SK-N-SH (cell line): ENCODE data around the gene SLC22A8. TPM values are rescaled to one million over a fixed set of nuclear protein-coding genes. Genes with fewer than 3 reads are reported as not detected.

Experiments
- CTCF ChIA-PET: fragments of 300-600, 350-600 bp; formaldehyde crosslinking; extraction: SDS; loops from one replicate; lab custom pipeline; 2021; lab: Yijun Ruan, JAX
- POLR2A ChIA-PET: fragments of 350-600 bp; sonication (Branson Sonifier 250); formaldehyde crosslinking; extraction: SDS; loops from one replicate; lab custom pipeline; 2020; ENCODE audit warnings: antibody characterized with exemption, inconsistent platforms; lab: Yijun Ruan, JAX
- DNase-seq: peaks from one replicate; pipeline ENCODE4 v3.0.0; 2012
- H2AFZ ChIP-seq: fragments of 200-600 bp; sonication (generic); 2 replicates; pipeline ENCODE4 v1.8.1; 2016; ENCODE audit warnings: antibody characterized with exemption, mild to moderate bottlenecking, low read depth
- H3F3A ChIP-seq: fragments of 200-600 bp; sonication (generic); replicated peaks from 2 replicates; pipeline ENCODE3; 2016; ENCODE audit warnings: antibody characterized with exemption, mild to moderate bottlenecking; ENCODE audit not compliant: insufficient read depth
- H3K27ac ChIP-seq, 2 experiments: fragments of 200-500 bp in 1 of 2; fragments of 200-600 bp in 1 of 2; sonication (Bioruptor generic) in 1 of 2; sonication (generic), shearing (Covaris generic) in 1 of 2; 2 replicates each; pipeline versions ENCODE4 v1.5.1 to v1.6.1; 2014 to 2016; ENCODE audit warnings: low read depth in 2 of 2, inconsistent platforms in 1 of 2, low read length in 1 of 2, mild to moderate bottlenecking in 1 of 2, mixed read lengths in 1 of 2
- H3K27me3 ChIP-seq: fragments of 200-600 bp; sonication (generic), shearing (Covaris generic); 2 replicates; pipeline ENCODE4 v1.6.1; 2016; ENCODE audit warnings: mixed run types; ENCODE audit not compliant: insufficient read depth
- H3K36me3 ChIP-seq, 2 experiments: fragments of 200-500 bp in 1 of 2; fragments of 200-600 bp in 1 of 2; sonication (Bioruptor generic) in 1 of 2; sonication (generic) in 1 of 2; replicated peaks in 1 of 2; 2 replicates each; pipeline versions ENCODE3 to v1.5.1; 2014 to 2016; ENCODE audit warnings: low read length in 1 of 2, mild to moderate bottlenecking in 1 of 2; ENCODE audit not compliant: insufficient read depth in 2 of 2, control insufficient read depth in 1 of 2
- H3K4me1 ChIP-seq, 2 experiments: fragments of 200-500 bp in 1 of 2; fragments of 200-600 bp in 1 of 2; sonication (Bioruptor generic) in 1 of 2; sonication (generic), shearing (Covaris generic) in 1 of 2; 2 replicates each; pipeline versions ENCODE4 v1.5.1 to v1.6.1; 2014 to 2016; ENCODE audit warnings: low read depth in 1 of 2, low read length in 1 of 2, mixed run types in 1 of 2; ENCODE audit not compliant: insufficient read depth in 2 of 2, control insufficient read depth in 1 of 2
- H3K4me2 ChIP-seq: fragments of 200-600 bp; sonication (generic), shearing (Covaris generic); 2 replicates; pipeline ENCODE4 v1.6.1; 2017; ENCODE audit warnings: mixed run types
- H3K4me3 ChIP-seq, 2 experiments: fragments of 200-500 bp in 1 of 2; fragments of 200-600 bp in 1 of 2; sonication (Bioruptor generic) in 1 of 2; sonication (generic), shearing (Covaris generic) in 1 of 2; 2 replicates each; pipeline versions ENCODE4 v1.5.1 to v1.8.1; 2014 to 2016; ENCODE audit warnings: low read depth in 2 of 2, inconsistent platforms in 1 of 2, low read length in 1 of 2, mild to moderate bottlenecking in 1 of 2, mixed read lengths in 1 of 2, moderate library complexity in 1 of 2
- H3K79me2 ChIP-seq: fragments of 200-600 bp; sonication (generic); 2 replicates; pipeline ENCODE4 v1.8.1; 2017; ENCODE audit warnings: mild to moderate bottlenecking; ENCODE audit not compliant: insufficient read depth
- H3K9ac ChIP-seq: fragments of 200-600 bp; sonication (generic); 2 replicates; pipeline ENCODE4 v1.6.1; 2017; ENCODE audit warnings: mixed run types
- H3K9me2 ChIP-seq: fragments of 200-600 bp; sonication (generic); 2 replicates; pipeline ENCODE4 v1.6.1; 2017; ENCODE audit warnings: mixed run types
- H3K9me3 ChIP-seq: fragments of 200-600 bp; sonication (generic); 2 replicates; pipeline ENCODE4 v1.6.1; 2017; ENCODE audit warnings: mixed run types, mild to moderate bottlenecking, moderate library complexity
- H4K20me1 ChIP-seq: fragments of 200-600 bp; sonication (generic); 2 replicates; pipeline ENCODE4 v1.6.1; 2017; ENCODE audit warnings: mild to moderate bottlenecking, mixed run types; ENCODE audit not compliant: insufficient read depth
- CHD2 ChIP-seq: fragments of 150-350 bp; IDR thresholded peaks from 2 replicates; pipeline ENCODE4 v1.6.1; 2018; ENCODE audit warnings: low read length; ENCODE audit not compliant: partially characterized antibody
- EZH2phosphoT487 ChIP-seq: fragments of 200-600 bp; sonication (generic); IDR thresholded peaks from 2 replicates; pipeline ENCODE4 v1.6.1; 2017; ENCODE audit warnings: low read depth, mixed run types, mild to moderate bottlenecking, antibody characterized with exemption, moderate library complexity, borderline replicate concordance
- FOXJ3 ChIP-seq: sonication (generic); formaldehyde crosslinking; IDR thresholded peaks from 2 replicates; pipeline ENCODE4 v1.5.1; 2020; ENCODE audit warnings: mild to moderate bottlenecking, missing genetic modification reagents
- GATA2 ChIP-seq: sonication (generic); formaldehyde crosslinking; IDR thresholded peaks from 2 replicates; pipeline ENCODE4 v1.5.0; 2020; ENCODE audit warnings: mild to moderate bottlenecking, missing genetic modification reagents
- MEF2A ChIP-seq: IDR thresholded peaks from 2 replicates; pipeline ENCODE4 v1.4.0; 2012; ENCODE audit warnings: low read depth, borderline replicate concordance
- RAD21 ChIP-seq: IDR thresholded peaks from 2 replicates; pipeline ENCODE4 v1.6.1; 2012; ENCODE audit warnings: mild to moderate bottlenecking, low read length
- SIN3A ChIP-seq: IDR thresholded peaks from 2 replicates; pipeline ENCODE4 v1.6.1; 2012; ENCODE audit warnings: low read depth, mild to moderate bottlenecking, low read length, moderate library complexity, borderline replicate concordance
- TEAD4 ChIP-seq: IDR thresholded peaks from 2 replicates; pipeline ENCODE4 v1.4.0; 2012; ENCODE audit warnings: mild to moderate bottlenecking, borderline replicate concordance; ENCODE audit not compliant: insufficient read depth
- YY1 ChIP-seq: IDR thresholded peaks from 2 replicates; pipeline ENCODE4 v1.4.0; 2012; ENCODE audit warnings: low read depth, mild to moderate bottlenecking
- WGBS: methylation state at CpG from one replicate; pipeline ENCODE4 v1.1.6; 2017; ENCODE audit warnings: low lambda C conversion rate; 5-methylcytosine and 5-hydroxymethylcytosine counted together
- polyA plus RNA-seq, 3 experiments: library from polyadenylated mRNA; depleted of rRNA; stranded (reverse); fragments of >200 nt; gene quantifications; 2 replicates each; pipeline ENCODE4 v1.2.3, GENCODE V29; 2012
- TF ChIP-seq, protein P1 (sequence below): IDR thresholded peaks from 2 replicates; pipeline ENCODE4 v1.4.0; 2012; ENCODE audit warnings: low read depth, borderline replicate concordance
- TF ChIP-seq, protein P2 (sequence below): fragments of 200-600 bp; sonication (generic); IDR thresholded peaks from 2 replicates; pipeline ENCODE4 v1.6.1; 2017; ENCODE audit warnings: antibody characterized with exemption, mild to moderate bottlenecking, moderate library complexity

The SLC22A8 gene
- polyA plus RNA-seq, 1 of the 3 experiments (the other 2 are of a cell fraction) = not detected

DNA sequence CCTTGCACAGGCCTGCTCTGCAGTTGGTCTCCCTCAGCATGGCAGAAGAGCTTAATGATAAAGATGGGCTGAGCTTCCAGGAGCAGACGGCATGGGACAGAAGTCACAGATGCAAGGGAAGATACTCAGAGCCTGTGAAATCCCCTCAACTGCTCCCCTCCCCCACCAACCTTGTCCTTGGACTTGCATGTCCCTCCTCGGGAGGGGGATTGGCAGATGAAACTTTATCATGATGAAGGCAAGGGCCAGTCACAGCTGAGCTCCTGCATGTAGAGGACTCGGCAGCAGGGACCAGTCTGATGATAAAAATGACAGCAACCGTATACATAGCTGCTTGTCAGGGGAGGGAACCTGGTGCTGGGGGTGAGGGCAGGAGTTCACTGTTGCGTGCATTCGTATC is 6.8 kb upstream of the SLC22A8 start:
- Histone ChIP-seq H4K20me1 (no peaks in the 10 kb centered on the region), H3K4me2 (no peak overlapping the region), H3K4me3 (no peak overlapping the region), H3K79me2 (no peaks in the 10 kb centered on the region), H3K36me3 (no peaks in the 10 kb centered on the region), H3K27me3 (no peaks in the 10 kb centered on the region; the same call in none of the 2 replicates), H3K4me1 (peaks cover 3 to 21% of the 10 kb centered on the region in 2 experiments; a peak in 2 of 4 replicates), H3K27ac (no peak overlapping the region), H3K9me3 (no peaks in the 10 kb centered on the region), H3F3A (peaks cover 3% of the 10 kb centered on the region), H3K9me2 (no peaks in the 10 kb centered on the region), H3K9ac (no peak overlapping the region), H2AFZ (no peak overlapping the region)
- TF ChIP-seq FOXJ3 (CRISPR knock-in tag) (no peak), YY1 (no peak), CHD2 (no peak), MEF2A (no peak), TEAD4 (no peak), GATA2 (CRISPR knock-in tag) (peak; percentile 13; the same call in 1 of the 2 replicates)
- TF ChIP-seq, protein P1, sequence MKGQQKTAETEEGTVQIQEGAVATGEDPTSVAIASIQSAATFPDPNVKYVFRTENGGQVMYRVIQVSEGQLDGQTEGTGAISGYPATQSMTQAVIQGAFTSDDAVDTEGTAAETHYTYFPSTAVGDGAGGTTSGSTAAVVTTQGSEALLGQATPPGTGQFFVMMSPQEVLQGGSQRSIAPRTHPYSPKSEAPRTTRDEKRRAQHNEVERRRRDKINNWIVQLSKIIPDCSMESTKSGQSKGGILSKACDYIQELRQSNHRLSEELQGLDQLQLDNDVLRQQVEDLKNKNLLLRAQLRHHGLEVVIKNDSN = no peak
- POLR2A ChIA-PET = interaction anchor here (1.4 kb wide), 1 partner anchor 116 kb away, joined by 5 read pairs; no protein-coding TSS in a partner anchor
- WGBS = 51% methylated on average over 6 of the region's 6 CpGs
- CTCF ChIA-PET = interaction anchor here (0.5 to 8.5 kb wide), 18 partner anchors 9 to 500 kb away, joined by 3 to 751 read pairs (median 6); partner anchors contain the start of genes CHRM1, SLC22A8 and SLC3A2
- DNase-seq = no peak

DNA sequence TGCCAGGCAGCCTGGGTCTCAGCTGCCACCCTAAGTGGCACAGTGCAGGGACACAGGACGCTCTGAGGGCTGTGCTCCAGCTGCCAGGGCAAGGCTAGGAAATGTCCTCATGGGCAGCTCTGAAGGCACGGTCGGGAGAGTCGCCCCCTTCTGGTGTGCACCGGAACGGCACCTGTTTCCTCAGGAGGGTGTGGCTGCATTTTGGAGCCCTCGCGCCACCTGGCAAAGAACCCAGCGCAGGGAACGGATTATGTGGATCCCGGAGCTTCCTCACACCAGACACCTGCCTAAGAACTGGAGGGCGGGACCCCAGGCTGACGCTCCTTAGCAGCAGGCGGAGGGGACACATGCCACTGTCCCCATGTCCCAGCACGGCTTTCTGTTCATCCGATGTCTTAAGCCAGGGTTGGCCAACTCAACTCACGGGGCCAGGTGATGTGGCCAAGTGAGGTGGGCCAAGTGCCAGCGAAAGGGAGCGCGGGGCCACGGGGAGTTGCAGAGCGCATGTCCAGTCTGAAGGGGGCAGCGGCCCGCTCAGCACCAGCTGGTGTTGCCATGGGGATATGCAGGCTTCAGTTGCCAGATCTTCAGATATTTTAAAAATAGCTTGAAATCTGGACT is 5.1 kb upstream of the SLC22A8 start:
- H3K9ac ChIP-seq = no peak overlapping the region
- H3K9me2 ChIP-seq = no peaks in the 10 kb centered on the region
- peaks cover 3% of the 10 kb centered on the region for H3F3A ChIP-seq
- no peak overlapping the region for H3K27ac ChIP-seq
- H2AFZ ChIP-seq = no peak overlapping the region
- H3K79me2 ChIP-seq = no peaks in the 10 kb centered on the region
- WGBS = 97% methylated on average over 12 of the region's 24 CpGs
- H3K36me3 ChIP-seq = no peaks in the 10 kb centered on the region
- H3K9me3 ChIP-seq = no peaks in the 10 kb centered on the region
- TF ChIP-seq, protein P2, sequence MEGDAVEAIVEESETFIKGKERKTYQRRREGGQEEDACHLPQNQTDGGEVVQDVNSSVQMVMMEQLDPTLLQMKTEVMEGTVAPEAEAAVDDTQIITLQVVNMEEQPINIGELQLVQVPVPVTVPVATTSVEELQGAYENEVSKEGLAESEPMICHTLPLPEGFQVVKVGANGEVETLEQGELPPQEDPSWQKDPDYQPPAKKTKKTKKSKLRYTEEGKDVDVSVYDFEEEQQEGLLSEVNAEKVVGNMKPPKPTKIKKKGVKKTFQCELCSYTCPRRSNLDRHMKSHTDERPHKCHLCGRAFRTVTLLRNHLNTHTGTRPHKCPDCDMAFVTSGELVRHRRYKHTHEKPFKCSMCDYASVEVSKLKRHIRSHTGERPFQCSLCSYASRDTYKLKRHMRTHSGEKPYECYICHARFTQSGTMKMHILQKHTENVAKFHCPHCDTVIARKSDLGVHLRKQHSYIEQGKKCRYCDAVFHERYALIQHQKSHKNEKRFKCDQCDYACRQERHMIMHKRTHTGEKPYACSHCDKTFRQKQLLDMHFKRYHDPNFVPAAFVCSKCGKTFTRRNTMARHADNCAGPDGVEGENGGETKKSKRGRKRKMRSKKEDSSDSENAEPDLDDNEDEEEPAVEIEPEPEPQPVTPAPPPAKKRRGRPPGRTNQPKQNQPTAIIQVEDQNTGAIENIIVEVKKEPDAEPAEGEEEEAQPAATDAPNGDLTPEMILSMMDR = peak; percentile 51
- TF ChIP-seq SIN3A (no peak), EZH2phosphoT487 (no peak), RAD21 (0 out of 2 replicates have a peak, but pooled peaks have one; percentile 19)
- ChIA-PET POLR2A (no interaction called here), CTCF (interaction anchor here (0.7 to 8.5 kb wide), 16 partner anchors 9 to 1439 kb away, joined by 3 to 751 read pairs (median 4); partner anchors contain the start of gene CHRM1)
- no peak overlapping the region for H3K4me2 ChIP-seq
- peaks cover 6 to 24% of the 10 kb centered on the region in 2 experiments; a peak in 2 of 4 replicates for H3K4me1 ChIP-seq
- H3K27me3 ChIP-seq = no peaks in the 10 kb centered on the region; the same call in none of the 2 replicates
- DNase-seq = peak; percentile 45
- no peak overlapping the region for H3K4me3 ChIP-seq
- H4K20me1 ChIP-seq = no peaks in the 10 kb centered on the region
